Suprapubic skin (tissue), 3 donors: ENCODE data around the gene ADAMTS16.

Experiments
- CTCF ChIP-seq, 2 donors: fragments of 200-600 bp in 1 of 2; fragments of 450-650 bp in 1 of 2; sonication (generic) in 1 of 2; IDR thresholded peaks; one replicate each; pipeline ENCODE4 v1.5.1; 2016 to 2019; ENCODE audit warnings: antibody characterized with exemption in 2 of 2, mild to moderate bottlenecking in 1 of 2, moderate library complexity in 1 of 2
- EP300 ChIP-seq: sonication (generic); formaldehyde crosslinking; IDR thresholded peaks from one replicate; pipeline ENCODE4 v1.6.1; 2017; ENCODE audit warnings: antibody characterized with exemption

GRCh38 chr5:5276430-5276829 is 136.3 kb downstream of the ADAMTS16 start:
- TF ChIP-seq CTCF (IDR thresholded peaks at IDR 0.05) (no peak), EP300 (no peak)
